SK-N-SH (cell line): ENCODE measurements around the gene UQCR11. TPM values are rescaled to one million over a fixed set of nuclear protein-coding genes. Genes with fewer than 3 reads are reported as not detected.

Source experiments
- CTCF ChIA-PET: fragments of 300-600, 350-600 bp; formaldehyde crosslinking; extraction: SDS; loops from one replicate; lab custom pipeline; 2021; lab: Yijun Ruan, JAX
- POLR2A ChIA-PET: fragments of 350-600 bp; sonication (Branson Sonifier 250); formaldehyde crosslinking; extraction: SDS; loops from one replicate; lab custom pipeline; 2020; ENCODE audit warnings: antibody characterized with exemption, inconsistent platforms; lab: Yijun Ruan, JAX
- DNase-seq: peaks from one replicate; pipeline ENCODE4 v3.0.0; 2012
- H2AFZ ChIP-seq: fragments of 200-600 bp; sonication (generic); 2 replicates; pipeline ENCODE4 v1.8.1; 2016; ENCODE audit warnings: antibody characterized with exemption, mild to moderate bottlenecking, low read depth
- H3F3A ChIP-seq: fragments of 200-600 bp; sonication (generic); replicated peaks from 2 replicates; pipeline ENCODE3; 2016; ENCODE audit warnings: antibody characterized with exemption, mild to moderate bottlenecking; ENCODE audit not compliant: insufficient read depth
- H3K27ac ChIP-seq, 2 experiments: fragments of 200-500 bp in 1 of 2; fragments of 200-600 bp in 1 of 2; sonication (Bioruptor generic) in 1 of 2; sonication (generic), shearing (Covaris generic) in 1 of 2; 2 replicates each; pipeline versions ENCODE4 v1.5.1 to v1.6.1; 2014 to 2016; ENCODE audit warnings: low read depth in 2 of 2, inconsistent platforms in 1 of 2, low read length in 1 of 2, mild to moderate bottlenecking in 1 of 2, mixed read lengths in 1 of 2
- H3K27me3 ChIP-seq: fragments of 200-600 bp; sonication (generic), shearing (Covaris generic); 2 replicates; pipeline ENCODE4 v1.6.1; 2016; ENCODE audit warnings: mixed run types; ENCODE audit not compliant: insufficient read depth
- H3K36me3 ChIP-seq, 2 experiments: fragments of 200-500 bp in 1 of 2; fragments of 200-600 bp in 1 of 2; sonication (Bioruptor generic) in 1 of 2; sonication (generic) in 1 of 2; replicated peaks in 1 of 2; 2 replicates each; pipeline versions ENCODE3 to v1.5.1; 2014 to 2016; ENCODE audit warnings: low read length in 1 of 2, mild to moderate bottlenecking in 1 of 2; ENCODE audit not compliant: insufficient read depth in 2 of 2, control insufficient read depth in 1 of 2
- H3K4me1 ChIP-seq, 2 experiments: fragments of 200-500 bp in 1 of 2; fragments of 200-600 bp in 1 of 2; sonication (Bioruptor generic) in 1 of 2; sonication (generic), shearing (Covaris generic) in 1 of 2; 2 replicates each; pipeline versions ENCODE4 v1.5.1 to v1.6.1; 2014 to 2016; ENCODE audit warnings: low read depth in 1 of 2, low read length in 1 of 2, mixed run types in 1 of 2; ENCODE audit not compliant: insufficient read depth in 2 of 2, control insufficient read depth in 1 of 2
- H3K4me2 ChIP-seq: fragments of 200-600 bp; sonication (generic), shearing (Covaris generic); 2 replicates; pipeline ENCODE4 v1.6.1; 2017; ENCODE audit warnings: mixed run types
- H3K4me3 ChIP-seq, 2 experiments: fragments of 200-500 bp in 1 of 2; fragments of 200-600 bp in 1 of 2; sonication (Bioruptor generic) in 1 of 2; sonication (generic), shearing (Covaris generic) in 1 of 2; 2 replicates each; pipeline versions ENCODE4 v1.5.1 to v1.8.1; 2014 to 2016; ENCODE audit warnings: low read depth in 2 of 2, inconsistent platforms in 1 of 2, low read length in 1 of 2, mild to moderate bottlenecking in 1 of 2, mixed read lengths in 1 of 2, moderate library complexity in 1 of 2
- H3K79me2 ChIP-seq: fragments of 200-600 bp; sonication (generic); 2 replicates; pipeline ENCODE4 v1.8.1; 2017; ENCODE audit warnings: mild to moderate bottlenecking; ENCODE audit not compliant: insufficient read depth
- H3K9ac ChIP-seq: fragments of 200-600 bp; sonication (generic); 2 replicates; pipeline ENCODE4 v1.6.1; 2017; ENCODE audit warnings: mixed run types
- H3K9me2 ChIP-seq: fragments of 200-600 bp; sonication (generic); 2 replicates; pipeline ENCODE4 v1.6.1; 2017; ENCODE audit warnings: mixed run types
- H3K9me3 ChIP-seq: fragments of 200-600 bp; sonication (generic); 2 replicates; pipeline ENCODE4 v1.6.1; 2017; ENCODE audit warnings: mixed run types, mild to moderate bottlenecking, moderate library complexity
- H4K20me1 ChIP-seq: fragments of 200-600 bp; sonication (generic); 2 replicates; pipeline ENCODE4 v1.6.1; 2017; ENCODE audit warnings: mild to moderate bottlenecking, mixed run types; ENCODE audit not compliant: insufficient read depth
- CTCF ChIP-seq: fragments of 200-600 bp; sonication (generic); IDR thresholded peaks from 2 replicates; pipeline ENCODE4 v1.6.1; 2017; ENCODE audit warnings: antibody characterized with exemption, mild to moderate bottlenecking, moderate library complexity
- ELF1 ChIP-seq: IDR thresholded peaks from 2 replicates; pipeline ENCODE4 v1.4.0; 2012
- FOSL2 ChIP-seq: IDR thresholded peaks from 2 replicates; pipeline ENCODE4 v1.4.0; 2012; ENCODE audit warnings: low read depth, mild to moderate bottlenecking, moderate library complexity, borderline replicate concordance
- FOXJ3 ChIP-seq: sonication (generic); formaldehyde crosslinking; IDR thresholded peaks from 2 replicates; pipeline ENCODE4 v1.5.1; 2020; ENCODE audit warnings: mild to moderate bottlenecking, missing genetic modification reagents
- JUND ChIP-seq: IDR thresholded peaks from 2 replicates; pipeline ENCODE4 v1.4.0; 2012
- MXI1 ChIP-seq: IDR thresholded peaks from 2 replicates; pipeline ENCODE4 v1.6.1; 2012; ENCODE audit warnings: mild to moderate bottlenecking, low read depth, low read length, improper control_type of control experiment
- NFIC ChIP-seq: IDR thresholded peaks from 2 replicates; pipeline ENCODE4 v1.4.0; 2012; ENCODE audit warnings: borderline replicate concordance
- RAD21 ChIP-seq: IDR thresholded peaks from 2 replicates; pipeline ENCODE4 v1.6.1; 2012; ENCODE audit warnings: mild to moderate bottlenecking, low read length
- RCOR1 ChIP-seq: fragments of 150-350 bp; IDR thresholded peaks from 2 replicates; pipeline ENCODE4 v1.6.1; 2017; ENCODE audit warnings: antibody characterized with exemption, low read length
- SMC3 ChIP-seq: IDR thresholded peaks from 2 replicates; pipeline ENCODE4 v1.6.1; 2012; ENCODE audit warnings: low read depth, low read length, improper control_type of control experiment
- TCF12 ChIP-seq: IDR thresholded peaks from 2 replicates; pipeline ENCODE4 v1.4.0; 2012
- TEAD4 ChIP-seq: IDR thresholded peaks from 2 replicates; pipeline ENCODE4 v1.4.0; 2012; ENCODE audit warnings: mild to moderate bottlenecking, borderline replicate concordance; ENCODE audit not compliant: insufficient read depth
- ZBTB33 ChIP-seq: IDR thresholded peaks from 2 replicates; pipeline ENCODE4 v1.4.0; 2012; ENCODE audit warnings: low read depth, borderline replicate concordance
- WGBS: methylation state at CpG from one replicate; pipeline ENCODE4 v1.1.6; 2017; ENCODE audit warnings: low lambda C conversion rate; 5-methylcytosine and 5-hydroxymethylcytosine counted together
- polyA plus RNA-seq, 3 experiments: library from polyadenylated mRNA; depleted of rRNA; stranded (reverse); fragments of >200 nt; gene quantifications; 2 replicates each; pipeline ENCODE4 v1.2.3, GENCODE V29; 2012
- TF ChIP-seq, protein P1 (sequence below): IDR thresholded peaks from 2 replicates; pipeline ENCODE4 v1.6.1; 2012; ENCODE audit warnings: mild to moderate bottlenecking, low read depth, low read length, moderate library complexity
- TF ChIP-seq, protein P2 (sequence below): fragments of 150-350 bp; IDR thresholded peaks from 2 replicates; pipeline ENCODE4 v1.6.1; 2017; ENCODE audit warnings: antibody characterized with exemption, low read length, low read depth, borderline replicate concordance

UQCR11 gene
- polyA plus RNA-seq, 1 of the 3 experiments (the other 2 are of a cell fraction): 372 TPM

GRCh38 chr19:1570836-1571235, 34.4 kb downstream of the UQCR11 start:
- H3K4me1 ChIP-seq: peaks cover 0 to 6% of the 10 kb centered on the region in 2 experiments; a peak in 2 of 4 replicates
- 88% methylated on average over 13 of the region's 13 CpGs for WGBS
- no peak overlapping the region for H3K9ac ChIP-seq
- H3K27ac ChIP-seq: no peak overlapping the region
- no peaks in the 10 kb centered on the region for H3K9me2 ChIP-seq
- peaks cover 6% of the 10 kb centered on the region for H4K20me1 ChIP-seq
- DNase-seq: no peak
- TF ChIP-seq, protein P1, sequence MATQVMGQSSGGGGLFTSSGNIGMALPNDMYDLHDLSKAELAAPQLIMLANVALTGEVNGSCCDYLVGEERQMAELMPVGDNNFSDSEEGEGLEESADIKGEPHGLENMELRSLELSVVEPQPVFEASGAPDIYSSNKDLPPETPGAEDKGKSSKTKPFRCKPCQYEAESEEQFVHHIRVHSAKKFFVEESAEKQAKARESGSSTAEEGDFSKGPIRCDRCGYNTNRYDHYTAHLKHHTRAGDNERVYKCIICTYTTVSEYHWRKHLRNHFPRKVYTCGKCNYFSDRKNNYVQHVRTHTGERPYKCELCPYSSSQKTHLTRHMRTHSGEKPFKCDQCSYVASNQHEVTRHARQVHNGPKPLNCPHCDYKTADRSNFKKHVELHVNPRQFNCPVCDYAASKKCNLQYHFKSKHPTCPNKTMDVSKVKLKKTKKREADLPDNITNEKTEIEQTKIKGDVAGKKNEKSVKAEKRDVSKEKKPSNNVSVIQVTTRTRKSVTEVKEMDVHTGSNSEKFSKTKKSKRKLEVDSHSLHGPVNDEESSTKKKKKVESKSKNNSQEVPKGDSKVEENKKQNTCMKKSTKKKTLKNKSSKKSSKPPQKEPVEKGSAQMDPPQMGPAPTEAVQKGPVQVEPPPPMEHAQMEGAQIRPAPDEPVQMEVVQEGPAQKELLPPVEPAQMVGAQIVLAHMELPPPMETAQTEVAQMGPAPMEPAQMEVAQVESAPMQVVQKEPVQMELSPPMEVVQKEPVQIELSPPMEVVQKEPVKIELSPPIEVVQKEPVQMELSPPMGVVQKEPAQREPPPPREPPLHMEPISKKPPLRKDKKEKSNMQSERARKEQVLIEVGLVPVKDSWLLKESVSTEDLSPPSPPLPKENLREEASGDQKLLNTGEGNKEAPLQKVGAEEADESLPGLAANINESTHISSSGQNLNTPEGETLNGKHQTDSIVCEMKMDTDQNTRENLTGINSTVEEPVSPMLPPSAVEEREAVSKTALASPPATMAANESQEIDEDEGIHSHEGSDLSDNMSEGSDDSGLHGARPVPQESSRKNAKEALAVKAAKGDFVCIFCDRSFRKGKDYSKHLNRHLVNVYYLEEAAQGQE: no peak
- TF ChIP-seq FOXJ3: no peak
- peaks cover 10% of the 10 kb centered on the region for H3F3A ChIP-seq
- no peak overlapping the region for H3K4me3 ChIP-seq
- H3K27me3 ChIP-seq: no peaks in the 10 kb centered on the region
- H3K9me3 ChIP-seq: no peaks in the 10 kb centered on the region
- H3K4me2 ChIP-seq: no peak overlapping the region
- CTCF ChIA-PET: no interaction called here
- peaks cover 15% of the 10 kb centered on the region for H3K79me2 ChIP-seq
- POLR2A ChIA-PET: no interaction called here
- H3K36me3 ChIP-seq: no peaks in the 10 kb centered on the region
- no peak overlapping the region for H2AFZ ChIP-seq

DNA sequence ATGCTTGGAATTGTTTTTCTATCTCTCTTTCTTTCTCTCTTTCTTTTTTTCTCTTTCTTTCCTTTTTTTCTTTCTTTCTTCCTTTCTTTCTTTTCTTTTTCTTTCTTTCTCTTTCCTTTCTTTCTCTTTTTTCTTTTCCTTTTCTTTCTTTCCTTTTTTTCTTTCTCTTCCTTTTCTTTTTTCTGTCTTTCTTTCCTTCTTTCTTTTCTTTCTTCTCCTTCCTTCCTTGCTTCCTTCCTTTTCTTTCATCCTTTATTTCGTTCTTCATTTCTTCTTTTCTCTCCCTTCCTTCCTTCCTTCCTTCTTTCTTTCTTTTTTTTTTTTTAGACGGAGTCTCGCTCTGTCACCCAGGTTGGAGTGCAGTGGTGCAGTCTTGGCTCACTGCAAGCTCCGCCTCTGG, 35.3 kb downstream of the UQCR11 start:
- H3K9me3 ChIP-seq: no peaks in the 10 kb centered on the region
- H3K9me2 ChIP-seq: no peaks in the 10 kb centered on the region
- no peaks in the 10 kb centered on the region for H3K27me3 ChIP-seq
- DNase-seq: no peak
- H3K4me3 ChIP-seq: no peak overlapping the region
- peaks cover 14% of the 10 kb centered on the region for H4K20me1 ChIP-seq
- ChIA-PET CTCF (interaction anchor here (1.3 kb wide), 1 partner anchor 102 kb away, joined by 4 read pairs; no protein-coding TSS in a partner anchor), POLR2A (interaction anchor here (0.6 kb wide), 1 partner anchor 13 kb away, joined by 6 read pairs; no protein-coding TSS in a partner anchor)
- WGBS: 92% methylated on average over 4 of the region's 4 CpGs
- H3K4me1 ChIP-seq: peaks cover 0 to 12% of the 10 kb centered on the region in 2 experiments; a peak in 2 of 4 replicates
- no peak overlapping the region for H3K4me2 ChIP-seq
- no peak overlapping the region for H2AFZ ChIP-seq
- H3K36me3 ChIP-seq: no peaks in the 10 kb centered on the region
- peaks cover 10% of the 10 kb centered on the region for H3F3A ChIP-seq
- TF ChIP-seq NFIC (no peak), ELF1 (no peak), JUND (no peak), TEAD4 (no peak), ZBTB33 (no peak), SMC3 (no peak), RCOR1 (no peak), TCF12 (no peak), CTCF (no peak), FOSL2 (no peak), MXI1 (no peak), RAD21 (no peak)
- TF ChIP-seq, protein P2, sequence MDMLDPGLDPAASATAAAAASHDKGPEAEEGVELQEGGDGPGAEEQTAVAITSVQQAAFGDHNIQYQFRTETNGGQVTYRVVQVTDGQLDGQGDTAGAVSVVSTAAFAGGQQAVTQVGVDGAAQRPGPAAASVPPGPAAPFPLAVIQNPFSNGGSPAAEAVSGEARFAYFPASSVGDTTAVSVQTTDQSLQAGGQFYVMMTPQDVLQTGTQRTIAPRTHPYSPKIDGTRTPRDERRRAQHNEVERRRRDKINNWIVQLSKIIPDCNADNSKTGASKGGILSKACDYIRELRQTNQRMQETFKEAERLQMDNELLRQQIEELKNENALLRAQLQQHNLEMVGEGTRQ: no peak
- peaks cover 24% of the 10 kb centered on the region for H3K79me2 ChIP-seq
- no peak overlapping the region for H3K9ac ChIP-seq
- H3K27ac ChIP-seq: no peak overlapping the region
